Neural progenitor cell (in vitro differentiated cells): ENCODE data around the gene MSRB1.
"Not testable (repeated sequence)": the region's sequence is repeated elsewhere in the genome, so short reads cannot be mapped to it uniquely, and the experiment has no call there.

ENCODE experiments used
- EZH2 ChIP-seq: fragments of 200-600 bp; sonication (generic); IDR thresholded peaks from 2 replicates; pipeline ENCODE4 v1.6.1; 2017; ENCODE audit warnings: antibody characterized with exemption, mild to moderate bottlenecking, moderate library complexity
- TF ChIP-seq, protein P1 (sequence below): fragments of 200-600 bp; sonication (generic); IDR thresholded peaks from 2 replicates; pipeline ENCODE4 v1.5.1; 2017; ENCODE audit warnings: antibody characterized with exemption, mild to moderate bottlenecking

DNA sequence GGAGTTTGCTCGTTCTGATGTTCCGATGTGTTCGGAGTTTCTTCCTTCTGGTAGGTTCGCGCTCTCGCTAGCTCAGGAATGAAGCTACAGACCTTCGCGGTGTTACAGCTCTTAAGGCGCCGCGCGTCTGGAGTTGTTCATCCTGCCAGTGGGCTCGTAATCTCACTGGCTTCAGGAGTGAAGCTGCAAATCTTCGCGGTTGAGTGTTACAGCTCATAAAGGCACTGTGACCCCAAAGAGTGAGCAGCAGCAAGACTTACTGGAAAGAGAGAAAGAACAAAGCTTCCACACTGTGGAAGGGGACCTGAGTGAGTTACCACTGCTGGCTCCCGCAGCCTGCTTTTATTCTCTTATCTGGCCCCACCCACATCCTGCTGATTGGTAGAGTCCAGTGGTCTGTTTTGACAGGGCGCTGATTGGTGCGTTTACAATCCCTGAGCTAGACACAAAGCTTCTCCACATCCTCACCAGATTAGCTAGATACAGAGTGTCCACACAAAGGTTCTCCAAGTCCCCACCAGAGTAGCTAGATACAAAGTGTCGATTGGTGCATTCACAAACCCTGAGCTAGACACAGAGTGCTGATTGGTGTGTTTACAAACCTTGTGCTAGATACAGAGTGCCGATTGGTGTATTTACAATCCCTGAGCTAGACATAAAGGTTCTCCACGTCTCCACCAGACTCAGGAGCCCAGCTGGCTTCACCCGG is 14.6 kb upstream of the MSRB1 start:
- TF ChIP-seq, protein P1, sequence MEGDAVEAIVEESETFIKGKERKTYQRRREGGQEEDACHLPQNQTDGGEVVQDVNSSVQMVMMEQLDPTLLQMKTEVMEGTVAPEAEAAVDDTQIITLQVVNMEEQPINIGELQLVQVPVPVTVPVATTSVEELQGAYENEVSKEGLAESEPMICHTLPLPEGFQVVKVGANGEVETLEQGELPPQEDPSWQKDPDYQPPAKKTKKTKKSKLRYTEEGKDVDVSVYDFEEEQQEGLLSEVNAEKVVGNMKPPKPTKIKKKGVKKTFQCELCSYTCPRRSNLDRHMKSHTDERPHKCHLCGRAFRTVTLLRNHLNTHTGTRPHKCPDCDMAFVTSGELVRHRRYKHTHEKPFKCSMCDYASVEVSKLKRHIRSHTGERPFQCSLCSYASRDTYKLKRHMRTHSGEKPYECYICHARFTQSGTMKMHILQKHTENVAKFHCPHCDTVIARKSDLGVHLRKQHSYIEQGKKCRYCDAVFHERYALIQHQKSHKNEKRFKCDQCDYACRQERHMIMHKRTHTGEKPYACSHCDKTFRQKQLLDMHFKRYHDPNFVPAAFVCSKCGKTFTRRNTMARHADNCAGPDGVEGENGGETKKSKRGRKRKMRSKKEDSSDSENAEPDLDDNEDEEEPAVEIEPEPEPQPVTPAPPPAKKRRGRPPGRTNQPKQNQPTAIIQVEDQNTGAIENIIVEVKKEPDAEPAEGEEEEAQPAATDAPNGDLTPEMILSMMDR, result not testable (repeated sequence)
- TF ChIP-seq EZH2, result not testable (repeated sequence)
